ENCODE results near the gene SEC24D. TPM values are rescaled to one million over a fixed set of nuclear protein-coding genes. Genes with fewer than 3 reads are reported as not detected.

Gene SEC24D
- total and polyA plus RNA-seq, 2 of the 8 experiments (the other 6 are each of a cell fraction or from before 2014, with no cell fraction given) = 28.9 to 91.6 TPM

DNA sequence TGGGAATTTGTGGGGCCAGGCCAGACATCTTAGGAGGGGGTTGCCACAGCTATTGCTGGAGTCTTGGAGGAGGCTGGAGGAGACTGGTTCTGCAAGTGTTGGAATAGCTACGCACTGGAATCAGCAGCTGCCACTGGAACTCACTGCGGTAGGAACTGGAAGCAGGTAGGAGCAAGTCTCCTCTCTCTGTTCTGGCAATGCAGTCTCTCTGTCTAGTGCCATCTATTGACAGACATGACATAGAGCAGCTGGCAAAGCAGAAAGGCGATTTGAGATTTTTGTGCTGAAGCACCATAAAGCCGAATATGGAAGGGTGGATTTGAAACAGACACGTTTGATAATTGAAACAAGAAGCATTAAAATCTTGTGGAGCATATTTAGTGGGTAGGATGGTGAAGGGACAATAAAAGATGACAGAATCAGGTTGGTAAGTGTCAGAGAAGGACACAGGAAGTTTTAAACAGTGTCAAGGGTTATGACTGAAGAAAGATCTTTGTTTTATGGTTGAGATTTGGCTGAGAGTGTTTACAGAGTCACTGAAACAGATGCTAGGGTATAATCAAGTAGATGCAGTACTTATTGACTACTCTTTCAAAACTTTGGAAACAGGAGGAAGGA is 29.3 kb upstream of the SEC24D start:
- Histone ChIP-seq H2BK15ac (ENCODE audit: low read length) (no peak overlapping the region), H3K27ac (ENCODE audit: low read depth, low read length) (no peak overlapping the region), H3K23me2 (ENCODE audit: low read depth, low read length) (no peaks in the 10 kb centered on the region), H3K14ac (ENCODE audit: insufficient read length) (no peak overlapping the region), H3K36me3 (ENCODE audit: control insufficient read depth in 2 of 4, insufficient read depth in 4 of 4, low read length in 3 of 4) (no peaks in the 10 kb centered on the region), H3K23ac (ENCODE audit: insufficient read length) (no peak overlapping the region), H2BK5ac (ENCODE audit: low read depth, low read length) (no peak overlapping the region), H3K4me3 (ENCODE audit: extremely low read depth in 1 of 4, insufficient read depth in 2 of 4, low read depth in 3 of 4, low read length in 4 of 4) (no peak overlapping the region), H3K9ac (replicated peaks in 1 of 4; ENCODE audit: extremely low read depth in 1 of 4, low read depth in 3 of 4, low read length in 3 of 4) (no peak overlapping the region), H3K4me2 (ENCODE audit: insufficient read depth in 1 of 2, low read depth in 2 of 2, low read length in 2 of 2) (0 out of 4 replicates have a peak overlapping the region, but pooled peaks of 1 of the 2 experiments have one; percentile 12), H3K56ac (replicated peaks; ENCODE audit: insufficient read length, low read depth, low read length) (no peak overlapping the region), H3K18ac (ENCODE audit: extremely low read depth, low read length) (no peak overlapping the region), H3K4ac (replicated peaks; ENCODE audit: insufficient read length, low read depth, low read length) (no peak overlapping the region), H4K20me1 (replicated peaks in 1 of 2; ENCODE audit: control insufficient read depth in 1 of 2, insufficient read depth in 2 of 2, low read length in 2 of 2) (no peaks in the 10 kb centered on the region), H2BK12ac (ENCODE audit: low read depth, low read length) (no peak overlapping the region), H3K4me1 (replicated peaks in 1 of 4; ENCODE audit: control insufficient read depth in 3 of 4, insufficient read depth in 4 of 4, low read length in 3 of 4) (peaks cover 0 to 9% (median 7%) of the 10 kb centered on the region in 4 experiments; a peak in 5 of 7 replicates), H4K91ac (replicated peaks; ENCODE audit: insufficient read length, low read length) (no peak overlapping the region), H3K27me3 (replicated peaks in 1 of 4; ENCODE audit: control insufficient read depth in 3 of 4, extremely low read depth in 1 of 4, insufficient read depth in 3 of 4, low read length in 3 of 4) (no peaks in the 10 kb centered on the region), H4K5ac (ENCODE audit: insufficient read length, low read depth, low read length) (no peak overlapping the region), H3K9me3 (ENCODE audit: insufficient read depth in 2 of 2, low read depth in 1 of 2, low read length in 1 of 2) (no peaks in the 10 kb centered on the region), H3K79me1 (ENCODE audit: low read depth, low read length) (no peaks in the 10 kb centered on the region), H3K79me2 (ENCODE audit: control insufficient read depth in 1 of 2, insufficient read depth in 2 of 2, low read length in 2 of 2) (no peaks in the 10 kb centered on the region), H2AFZ (ENCODE audit: low read length) (peak overlapping the region; percentile 88; the same call in 1 of the 2 replicates), H4K8ac (ENCODE audit: extremely low read depth, insufficient read depth, low read length) (no peak overlapping the region), H2AK5ac (ENCODE audit: low read depth, low read length) (no peak overlapping the region), H2BK20ac (ENCODE audit: low read length) (no peak overlapping the region), H2BK120ac (replicated peaks; ENCODE audit: low read depth, low read length) (no peak overlapping the region)
- CTCF ChIA-PET (ENCODE audit: partially characterized antibody) = interaction anchor here (0.6 to 2.8 kb wide), 37 partner anchors 8 to 150 kb away, joined by 3 to 15 read pairs (median 4); no protein-coding TSS in a partner anchor
- POLR2A ChIA-PET (ENCODE audit: partially characterized antibody) = interaction anchor here (0.7 to 2.1 kb wide), 3 partner anchors 13 to 29 kb away, joined by 3 to 8 read pairs (median 4); partner anchors contain the start of gene SEC24D
- peak; percentile 97 for FAIRE-seq
- 44% methylated on average over 5 of the region's 5 CpGs; no CpG with 5 or more reads in 1 of the 2 experiments for WGBS, 2 experiments (ENCODE audit: extremely low coverage in 1 of 2, insufficient coverage in 1 of 2, insufficient read length in 1 of 2, insufficient replicate concordance in 2 of 2, low coverage in 1 of 2, low lambda C conversion rate in 2 of 2, missing lambda C conversion rate in 1 of 2)
- no peak for DNase-seq (ENCODE audit: low read depth in 1 of 2, low spot score in 2 of 2)
- no peak for TF ChIP-seq RFX5 (IDR thresholded peaks at IDR 0.05; ENCODE audit: borderline replicate concordance, low read depth, low read length)
- TF ChIP-seq SP1 (IDR thresholded peaks at IDR 0.05; ENCODE audit: low read depth, low read length) = 0 out of 2 replicates have a peak, but pooled peaks have one; percentile 14
- TF ChIP-seq SAP30 (IDR thresholded peaks at IDR 0.05; ENCODE audit: insufficient read depth, insufficient replicate concordance, low read length) = no peak
- no peak for TF ChIP-seq SP2 (IDR thresholded peaks at IDR 0.05; ENCODE audit: low read length)
- TF ChIP-seq ASH2L (IDR thresholded peaks at IDR 0.05; ENCODE audit: low read length) = peak; percentile 48
- TF ChIP-seq YY1 (IDR thresholded peaks at IDR 0.05; ENCODE audit: low read depth, low read length) = 0 out of 2 replicates have a peak, but pooled peaks have one; percentile 28
- TF ChIP-seq RAD21 (IDR thresholded peaks at IDR 0.05 in 1 of 2, conservative IDR thresholded peaks at IDR 0.05 in 1 of 2; ENCODE audit: low read depth in 2 of 2, low read length in 2 of 2) = peak; percentile 65 to 76
- no peak for TF ChIP-seq CBX8 (IDR thresholded peaks at IDR 0.05; ENCODE audit: borderline replicate concordance, low read depth, low read length)
- TF ChIP-seq CTCF (IDR thresholded peaks at IDR 0.05; ENCODE audit: control extremely low read depth in 1 of 3, insufficient read depth in 1 of 3, low read depth in 1 of 3, low read length in 3 of 3) = peak; percentile 28 to 85 (median 74)
